Measurements from ENCODE around the gene NPPA.

DNA sequence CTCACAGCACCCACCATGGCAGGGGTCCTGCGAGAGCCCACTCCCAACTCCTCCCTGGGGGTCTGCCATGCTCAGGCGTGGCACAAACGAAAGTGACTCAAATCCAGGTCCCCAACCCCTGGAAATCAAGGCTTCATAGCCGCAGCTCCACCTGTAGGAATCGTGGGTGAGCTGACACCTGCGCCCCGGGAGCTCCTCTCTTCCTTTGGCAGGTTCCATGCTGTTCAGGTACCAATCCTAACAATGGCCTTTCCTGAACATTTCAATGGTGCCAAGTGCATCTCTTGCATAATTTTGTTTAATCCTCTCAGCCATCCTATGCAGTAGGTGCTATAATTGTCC, 40.1 kb upstream of the NPPA start:
- TF ChIP-seq CTCF (IDR thresholded peaks at IDR 0.05) (no peak), ZFX (IDR thresholded peaks at IDR 0.05; ENCODE audit: borderline replicate concordance) (no peak)

Measured in 22Rv1 (cell line).